ENCODE data around the gene WDTC1. TPM values are rescaled to one million over a fixed set of nuclear protein-coding genes. Genes with fewer than 3 reads are reported as not detected.
A peak's percentile ranks its signal among the peaks of the same experiment; 100 is the strongest.

WDTC1 gene
- total RNA-seq, 1 experiment from 2014 or later: 26.6 TPM

- Histone ChIP-seq H3K27ac (ENCODE audit: low read depth, low read length) (no peak overlapping the region), H3K4me3 (replicated peaks in 1 of 2; ENCODE audit: low read depth in 1 of 2, low read length in 2 of 2) (no peak overlapping the region), H4K20me1 (ENCODE audit: insufficient read depth) (no peaks in the 10 kb centered on the region), H3K4me2 (ENCODE audit: low read length) (no peak overlapping the region), H3K36me3 (ENCODE audit: control insufficient read depth in 1 of 2, insufficient read depth in 2 of 2, low read length in 2 of 2) (peaks cover 0 to 7% of the 10 kb centered on the region in 2 experiments; a peak in 1 of 4 replicates), H3K27me3 (ENCODE audit: insufficient read depth, low read length) (no peaks in the 10 kb centered on the region), H3K79me2 (ENCODE audit: insufficient read depth, low read length) (no peaks in the 10 kb centered on the region), H3K9me2 (ENCODE audit: insufficient read depth) (no peaks in the 10 kb centered on the region), H3K9me3 (ENCODE audit: control insufficient read depth in 1 of 2, insufficient read depth in 1 of 2, low read depth in 1 of 2, low read length in 2 of 2) (no peaks in the 10 kb centered on the region), H3K9ac (ENCODE audit: low read length) (no peak overlapping the region), H3K4me1 (ENCODE audit: control insufficient read depth in 1 of 2, insufficient read depth in 2 of 2, low read length in 2 of 2) (peaks cover 7 to 11% of the 10 kb centered on the region in 2 experiments; a peak in 3 of 4 replicates), H2AFZ (ENCODE audit: low read depth, low read length, poor library complexity, severe bottlenecking) (no peak overlapping the region)
- DNase-seq (ENCODE audit: low read depth, low spot score) (no peak), ATAC-seq (no peak)
- CTCF ChIA-PET: interaction anchor here (2.4 kb wide), 1 partner anchor 35 kb away, joined by 5 read pairs; no protein-coding TSS in a partner anchor
- RAD21 ChIA-PET (ENCODE audit: low non-redundant PET in 1 of 2, low total read pairs in 2 of 2, uncharacterized antibody in 2 of 2, unreplicated experiment in 2 of 2): no interaction called here
- POLR2A ChIA-PET: no interaction called here
- BruUV-seq (replicated peaks): no TSS peak
- TF ChIP-seq MAX (IDR thresholded peaks at IDR 0.05) (no peak), SRF (IDR thresholded peaks at IDR 0.05; ENCODE audit: low read depth) (no peak), ELF1 (IDR thresholded peaks at IDR 0.05; ENCODE audit: borderline replicate concordance, low read depth) (no peak), JUND (IDR thresholded peaks at IDR 0.05) (no peak), RAD21 (IDR thresholded peaks at IDR 0.05; ENCODE audit: low read depth) (no peak), EZH2 (IDR thresholded peaks at IDR 0.05) (no peak), CEBPB (IDR thresholded peaks at IDR 0.05; ENCODE audit: low read depth) (no peak), ZNF274 (IDR thresholded peaks at IDR 0.05; ENCODE audit: low read depth, low read length) (no peak)
- intact Hi-C loops (cut with micrococcal nuclease): no loop called here
These were observed 121.8 kb downstream of the WDTC1 start for GRCh38 chr1:27356277-27356618.

GRCh38 chr1:27356619-27357280 lies 122.3 kb downstream of the WDTC1 start:
- Histone ChIP-seq H3K4me2 (ENCODE audit: low read length) (no peak overlapping the region), H3K9me3 (ENCODE audit: control insufficient read depth in 1 of 2, insufficient read depth in 1 of 2, low read depth in 1 of 2, low read length in 2 of 2) (no peaks in the 10 kb centered on the region), H3K9me2 (ENCODE audit: insufficient read depth) (no peaks in the 10 kb centered on the region), H3K4me1 (ENCODE audit: control insufficient read depth in 1 of 2, insufficient read depth in 2 of 2, low read length in 2 of 2) (peaks cover 7 to 11% of the 10 kb centered on the region in 2 experiments; a peak in 3 of 4 replicates), H3K36me3 (ENCODE audit: control insufficient read depth in 1 of 2, insufficient read depth in 2 of 2, low read length in 2 of 2) (peaks cover 0 to 7% of the 10 kb centered on the region in 2 experiments; a peak in 1 of 4 replicates), H3K9ac (ENCODE audit: low read length) (no peak overlapping the region), H3K79me2 (ENCODE audit: insufficient read depth, low read length) (no peaks in the 10 kb centered on the region), H3K27ac (ENCODE audit: low read depth, low read length) (peak overlapping the region; percentile 39; the same call in 1 of the 2 replicates), H3K27me3 (ENCODE audit: insufficient read depth, low read length) (no peaks in the 10 kb centered on the region), H3K4me3 (replicated peaks in 1 of 2; ENCODE audit: low read depth in 1 of 2, low read length in 2 of 2) (no peak overlapping the region), H4K20me1 (ENCODE audit: insufficient read depth) (no peaks in the 10 kb centered on the region), H2AFZ (ENCODE audit: low read depth, low read length, poor library complexity, severe bottlenecking) (no peak overlapping the region)
- intact Hi-C loops (cut with micrococcal nuclease): loop anchor here (1.0 kb wide), 1 partner anchor 32 kb away; no protein-coding TSS in a partner anchor
- ATAC-seq (peak; percentile 52), DNase-seq (ENCODE audit: low read depth, low spot score) (no peak)
- peak in 1 of 3 experiments; percentile 11; a peak in 1 of 6 replicates for TF ChIP-seq CTCF (IDR thresholded peaks at IDR 0.05 in 2 of 3, conservative IDR thresholded peaks at IDR 0.05 in 1 of 3; ENCODE audit: borderline replicate concordance in 1 of 3, insufficient read depth in 1 of 3, low read depth in 2 of 3, low read length in 2 of 3)
- TF ChIP-seq EZH2 (IDR thresholded peaks at IDR 0.05): no peak
- no peak for TF ChIP-seq TCF7L2 (IDR thresholded peaks at IDR 0.05; ENCODE audit: borderline replicate concordance, extremely low read depth, insufficient read depth, insufficient read length)
- no peak for TF ChIP-seq YY1 (IDR thresholded peaks at IDR 0.05; ENCODE audit: extremely low read depth, insufficient replicate concordance, low read depth, low read length)
- TF ChIP-seq SP1 (IDR thresholded peaks at IDR 0.05; ENCODE audit: low read depth): no peak
- BruUV-seq (replicated peaks): no TSS peak
- CTCF ChIA-PET: interaction anchor here (1.0 to 2.5 kb wide), 6 partner anchors 8 to 313 kb away, joined by 3 to 25 read pairs (median 5); partner anchors contain the start of genes MAP3K6 and SYTL1
- POLR2A ChIA-PET: interaction anchor here (1.5 kb wide), 1 partner anchor 9 kb away, joined by 3 read pairs; no protein-coding TSS in a partner anchor
- RAD21 ChIA-PET (ENCODE audit: low non-redundant PET in 1 of 2, low total read pairs in 2 of 2, uncharacterized antibody in 2 of 2, unreplicated experiment in 2 of 2): interaction anchor here (0.6 to 1.5 kb wide), 3 partner anchors 12 to 39 kb away, joined by 3 to 4 read pairs (median 3); no protein-coding TSS in a partner anchor

All from HCT116 (cell line).